ENCODE results near the gene ANKRD31. TPM values are rescaled to one million over a fixed set of nuclear protein-coding genes. Genes with fewer than 3 reads are reported as not detected.

Gene ANKRD31
- total RNA-seq, 1 experiment from 2014 or later = 0.30 TPM

- CTCF ChIA-PET = no interaction called here
- H3K27ac ChIP-seq (ENCODE audit: low read depth, low read length) = no peak overlapping the region
- intact Hi-C loops (cut with micrococcal nuclease) = loop anchor here (10.0 kb wide), 1 partner anchor 1197 kb away; no protein-coding TSS in a partner anchor
- H3K27me3 ChIP-seq (ENCODE audit: insufficient read depth, low read length) = no peaks in the 10 kb centered on the region
- H3K36me3 ChIP-seq (ENCODE audit: control insufficient read depth in 1 of 2, insufficient read depth in 2 of 2, low read length in 2 of 2) = no peaks in the 10 kb centered on the region
- no peak overlapping the region for H3K4me2 ChIP-seq (ENCODE audit: low read length)
- BruUV-seq (replicated peaks) = no TSS peak
- POLR2A ChIA-PET = no interaction called here
- RAD21 ChIA-PET (ENCODE audit: low non-redundant PET in 1 of 2, low total read pairs in 2 of 2, uncharacterized antibody in 2 of 2, unreplicated experiment in 2 of 2) = no interaction called here
- H3K4me3 ChIP-seq (replicated peaks in 1 of 2; ENCODE audit: low read depth in 1 of 2, low read length in 2 of 2) = no peak overlapping the region
- no peaks in the 10 kb centered on the region for H3K9me3 ChIP-seq (ENCODE audit: control insufficient read depth in 1 of 2, insufficient read depth in 1 of 2, low read depth in 1 of 2, low read length in 2 of 2)
- peaks cover 0 to 8% of the 10 kb centered on the region in 2 experiments; a peak in 1 of 4 replicates for H3K4me1 ChIP-seq (ENCODE audit: control insufficient read depth in 1 of 2, insufficient read depth in 2 of 2, low read length in 2 of 2)
- no peak overlapping the region for H2AFZ ChIP-seq (ENCODE audit: low read depth, low read length, poor library complexity, severe bottlenecking)
- no peaks in the 10 kb centered on the region for H4K20me1 ChIP-seq (ENCODE audit: insufficient read depth)
- ATAC-seq = no peak
- DNase-seq (ENCODE audit: low read depth, low spot score) = no peak
- TF ChIP-seq POLR2A (IDR thresholded peaks at IDR 0.05; ENCODE audit: borderline replicate concordance, extremely low read depth, insufficient read depth, insufficient read length) (no peak), RAD21 (IDR thresholded peaks at IDR 0.05; ENCODE audit: low read depth) (no peak), ELF1 (IDR thresholded peaks at IDR 0.05; ENCODE audit: borderline replicate concordance, low read depth) (no peak), TCF7L2 (IDR thresholded peaks at IDR 0.05; ENCODE audit: borderline replicate concordance, extremely low read depth, insufficient read depth, insufficient read length) (no peak), ZFX (IDR thresholded peaks at IDR 0.05) (no peak), CEBPB (IDR thresholded peaks at IDR 0.05; ENCODE audit: low read depth) (no peak), CBX3 (IDR thresholded peaks at IDR 0.05; ENCODE audit: low read depth) (no peak), SP1 (IDR thresholded peaks at IDR 0.05; ENCODE audit: low read depth) (no peak), YY1 (IDR thresholded peaks at IDR 0.05; ENCODE audit: extremely low read depth, insufficient replicate concordance, low read depth, low read length) (no peak), ZNF274 (IDR thresholded peaks at IDR 0.05; ENCODE audit: low read depth, low read length) (no peak), POLR2AphosphoS5 (IDR thresholded peaks at IDR 0.05; ENCODE audit: low read depth, low read length) (no peak), EZH2 (IDR thresholded peaks at IDR 0.05) (no peak), ZBTB33 (IDR thresholded peaks at IDR 0.05; ENCODE audit: extremely low read depth, insufficient replicate concordance, low read length) (no peak), FOSL1 (IDR thresholded peaks at IDR 0.05; ENCODE audit: low read depth) (no peak), SRF (IDR thresholded peaks at IDR 0.05; ENCODE audit: low read depth) (no peak)
- TF ChIP-seq, protein P1, sequence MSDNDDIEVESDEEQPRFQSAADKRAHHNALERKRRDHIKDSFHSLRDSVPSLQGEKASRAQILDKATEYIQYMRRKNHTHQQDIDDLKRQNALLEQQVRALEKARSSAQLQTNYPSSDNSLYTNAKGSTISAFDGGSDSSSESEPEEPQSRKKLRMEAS (IDR thresholded peaks at IDR 0.05) = no peak
- TF ChIP-seq, protein P2, sequence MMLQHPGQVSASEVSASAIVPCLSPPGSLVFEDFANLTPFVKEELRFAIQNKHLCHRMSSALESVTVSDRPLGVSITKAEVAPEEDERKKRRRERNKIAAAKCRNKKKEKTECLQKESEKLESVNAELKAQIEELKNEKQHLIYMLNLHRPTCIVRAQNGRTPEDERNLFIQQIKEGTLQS (IDR thresholded peaks at IDR 0.05) = no peak
- no peaks in the 10 kb centered on the region for H3K79me2 ChIP-seq (ENCODE audit: insufficient read depth, low read length)
- H3K9me2 ChIP-seq (ENCODE audit: insufficient read depth) = no peaks in the 10 kb centered on the region
- H3K9ac ChIP-seq (ENCODE audit: low read length) = no peak overlapping the region
Measured at GRCh38 chr5:75057561-75057960, 179.1 kb downstream of the ANKRD31 start.

Data from HCT116 (cell line).